Panc1 (cell line): ENCODE data around the gene ABCB8. TPM values are rescaled to one million over a fixed set of nuclear protein-coding genes. Genes with fewer than 3 reads are reported as not detected.
A peak's percentile ranks its signal among the peaks of the same experiment; 100 is the strongest.

Source experiments
- ATAC-seq: fragments of 200-7000 bp; cut with Tn5 transposase; 2 replicates; pipeline ENCODE4 v1.9.1; 2020; ENCODE audit warnings: mild to moderate bottlenecking, moderate library complexity
- BruUV-seq: library from RNA; stranded (reverse); fragments of 400-500 nt; replicated peaks from 2 replicates; lab custom pipeline; 2021; lab: Mats Ljungman, UMichigan
- CTCF ChIA-PET: fragments of 300-600 bp; sonication (Branson Sonifier 250); formaldehyde crosslinking; loops from one replicate; lab custom pipeline; 2022; ENCODE audit warnings: antibody characterized with exemption; lab: Charles Lee
- POLR2A ChIA-PET: fragments of 300-600 bp; sonication (Branson Sonifier 250); formaldehyde crosslinking; loops from one replicate; lab custom pipeline; 2022; ENCODE audit warnings: antibody characterized with exemption; lab: Charles Lee
- DNase-seq: peaks from one replicate; pipeline ENCODE4 v3.0.0-alpha.2; 2010; ENCODE audit warnings: low read depth, low spot score
- H3K27ac ChIP-seq: 2 replicates; pipeline ENCODE4 v1.5.1; 2011; ENCODE audit warnings: mild to moderate bottlenecking, low read length, inconsistent platforms
- H3K27me3 ChIP-seq: fragments of 200-500 bp; sonication (Bioruptor generic); 2 replicates; pipeline ENCODE4 v1.6.0; 2014; ENCODE audit warnings: low read length, inconsistent platforms; ENCODE audit not compliant: control insufficient read depth, insufficient read depth
- H3K36me3 ChIP-seq: fragments of 200-500 bp; sonication (Bioruptor generic); 2 replicates; pipeline ENCODE4 v1.5.1; 2014; ENCODE audit warnings: inconsistent platforms, mild to moderate bottlenecking, low read length, moderate library complexity; ENCODE audit not compliant: control insufficient read depth, insufficient read depth
- H3K4me1 ChIP-seq: 2 replicates; pipeline ENCODE4 v1.5.1; 2011; ENCODE audit warnings: inconsistent platforms, mild to moderate bottlenecking, low read length, moderate library complexity; ENCODE audit not compliant: control insufficient read depth, insufficient read depth
- H3K4me3 ChIP-seq, 2 experiments: 2 replicates each; pipeline ENCODE4 v1.5.1; 2011 to 2012; ENCODE audit warnings: low read depth in 2 of 2, low read length in 2 of 2, mild to moderate bottlenecking in 2 of 2, inconsistent platforms in 1 of 2, moderate library complexity in 1 of 2
- H3K9me3 ChIP-seq: fragments of 200-500 bp; sonication (Bioruptor generic); 2 replicates; pipeline ENCODE4 v1.5.1; 2014; ENCODE audit warnings: low read depth, mild to moderate bottlenecking, inconsistent platforms, low read length, moderate library complexity; ENCODE audit not compliant: control insufficient read depth, insufficient read depth
- CTCF ChIP-seq: fragments of 450-650 bp; IDR thresholded peaks from 2 replicates; pipeline ENCODE4 v1.5.1; 2017; ENCODE audit warnings: mild to moderate bottlenecking
- POLR2AphosphoS5 ChIP-seq: IDR thresholded peaks from 2 replicates; pipeline ENCODE4 v1.6.1; 2012; ENCODE audit warnings: mild to moderate bottlenecking, low read depth, low read length, moderate library complexity
- REST ChIP-seq, 2 experiments: IDR thresholded peaks; 2 replicates each; pipeline ENCODE4 v1.6.1; 2011 to 2012; ENCODE audit warnings: low read depth in 2 of 2, control low read depth in 1 of 2, low read length in 1 of 2, mild to moderate bottlenecking in 1 of 2, moderate library complexity in 1 of 2; ENCODE audit not compliant: insufficient read depth in 1 of 2
- SIN3A ChIP-seq: IDR thresholded peaks from 2 replicates; pipeline ENCODE4 v1.6.1; 2012; ENCODE audit warnings: low read depth, mild to moderate bottlenecking, low read length, moderate library complexity, borderline replicate concordance; ENCODE audit not compliant: insufficient read depth
- TCF7L2 ChIP-seq: IDR thresholded peaks from 2 replicates; pipeline ENCODE4 v1.6.1; 2011; ENCODE audit warnings: mild to moderate bottlenecking, low read depth, low read length, inconsistent platforms
- in situ Hi-C: cut with HindIII; loops from 2 replicates; pipeline ENCODE4 v1.10.0; 2016; ENCODE audit warnings: low sequenced_read_pairs, low pct_unique_long_range_greater_than_20kb
- intact Hi-C: fragments of 100-400 bp; cut with micrococcal nuclease; formaldehyde crosslinking; loops from one replicate; pipeline ENCODE4 v1.10.0; 2022; ENCODE audit not compliant: unreplicated experiment
- total RNA-seq: library from RNA; stranded (reverse); gene quantifications from one replicate; pipeline ENCODE4 v1.2.1, GENCODE V29; 2021; ENCODE audit not compliant: unreplicated experiment

ABCB8 gene
- total RNA-seq, 1 experiment from 2014 or later = 49.8 TPM

GRCh38 chr7:151013733-151014497 is 14.3 kb upstream of the ABCB8 start:
- no peak for ATAC-seq
- no TSS peak for BruUV-seq
- intact Hi-C loops = loop anchor here (2.0 kb wide), 1 partner anchor 97 kb away; no protein-coding TSS in a partner anchor

GRCh38 chr7:151014950-151015349 is 13.3 kb upstream of the ABCB8 start:
- no peak for TF ChIP-seq TCF7L2
- Histone ChIP-seq H3K27me3 (no peaks in the 10 kb centered on the region), H3K4me3 (no peak overlapping the region), H3K9me3 (no peaks in the 10 kb centered on the region), H3K36me3 (no peaks in the 10 kb centered on the region), H3K4me1 (peaks cover 23% of the 10 kb centered on the region), H3K27ac (no peak overlapping the region)
- ATAC-seq (no peak), DNase-seq (no peak)
- no TSS peak for BruUV-seq
- POLR2A ChIA-PET = no interaction called here
- intact Hi-C loops (loop anchor here (5.0 kb wide), 1 partner anchor 53 kb away; no protein-coding TSS in a partner anchor), in situ Hi-C loops (no loop called here)
- CTCF ChIA-PET = interaction anchor here (0.6 kb wide), 1 partner anchor 648 kb away, joined by 3 read pairs; no protein-coding TSS in a partner anchor

More at GRCh38 chr7:151013733-151014497, 14.3 kb upstream of the ABCB8 start:
- TF ChIP-seq REST (IDR thresholded peaks at IDR 0.05; ENCODE audit: insufficient read depth in 1 of 2, low read depth in 2 of 2, low read length in 1 of 2) = no peak
- no peak for TF ChIP-seq POLR2AphosphoS5
- no peak for TF ChIP-seq TCF7L2
- no peak for TF ChIP-seq SIN3A
- TF ChIP-seq CTCF = no peak
- in situ Hi-C loops = no loop called here
- ChIA-PET POLR2A (no interaction called here), CTCF (interaction anchor here (0.6 kb wide), 1 partner anchor 43 kb away, joined by 3 read pairs; no protein-coding TSS in a partner anchor)
- Histone ChIP-seq H3K27ac (no peak overlapping the region), H3K27me3 (no peaks in the 10 kb centered on the region), H3K4me3 (peak overlapping the region in 1 of 2 experiments; percentile 7; a peak in 1 of 4 replicates), H3K9me3 (no peaks in the 10 kb centered on the region), H3K4me1 (peaks cover 29% of the 10 kb centered on the region), H3K36me3 (no peaks in the 10 kb centered on the region)
- DNase-seq = no peak

- TF ChIP-seq REST (IDR thresholded peaks at IDR 0.05; ENCODE audit: insufficient read depth in 1 of 2, low read depth in 2 of 2, low read length in 1 of 2) (no peak), SIN3A (no peak), CTCF (no peak), TCF7L2 (no peak), POLR2AphosphoS5 (no peak)
- ChIA-PET CTCF (no interaction called here), POLR2A (no interaction called here)
- in situ Hi-C loops (no loop called here), intact Hi-C loops (loop anchor here (5.0 kb wide), 1 partner anchor 54 kb away; no protein-coding TSS in a partner anchor)
- Histone ChIP-seq H3K27ac (no peak overlapping the region), H3K9me3 (no peaks in the 10 kb centered on the region), H3K4me1 (peaks cover 13% of the 10 kb centered on the region), H3K4me3 (no peak overlapping the region), H3K27me3 (no peaks in the 10 kb centered on the region), H3K36me3 (no peaks in the 10 kb centered on the region)
- BruUV-seq = no TSS peak
- ATAC-seq = no peak
- DNase-seq = no peak
Observed at GRCh38 chr7:151015967-151016366, 12.3 kb upstream of the ABCB8 start.
